ENCODE results near the gene KRT2. TPM values are rescaled to one million over a fixed set of nuclear protein-coding genes. Genes with fewer than 3 reads are reported as not detected.

Gene KRT2
- total and polyA plus RNA-seq, 9 of the 15 experiments (the other 6 are each of a cell fraction or from before 2014, with no cell fraction given), result 0.03 to 0.69 (median 0.07) TPM; not detected in 2

DNA sequence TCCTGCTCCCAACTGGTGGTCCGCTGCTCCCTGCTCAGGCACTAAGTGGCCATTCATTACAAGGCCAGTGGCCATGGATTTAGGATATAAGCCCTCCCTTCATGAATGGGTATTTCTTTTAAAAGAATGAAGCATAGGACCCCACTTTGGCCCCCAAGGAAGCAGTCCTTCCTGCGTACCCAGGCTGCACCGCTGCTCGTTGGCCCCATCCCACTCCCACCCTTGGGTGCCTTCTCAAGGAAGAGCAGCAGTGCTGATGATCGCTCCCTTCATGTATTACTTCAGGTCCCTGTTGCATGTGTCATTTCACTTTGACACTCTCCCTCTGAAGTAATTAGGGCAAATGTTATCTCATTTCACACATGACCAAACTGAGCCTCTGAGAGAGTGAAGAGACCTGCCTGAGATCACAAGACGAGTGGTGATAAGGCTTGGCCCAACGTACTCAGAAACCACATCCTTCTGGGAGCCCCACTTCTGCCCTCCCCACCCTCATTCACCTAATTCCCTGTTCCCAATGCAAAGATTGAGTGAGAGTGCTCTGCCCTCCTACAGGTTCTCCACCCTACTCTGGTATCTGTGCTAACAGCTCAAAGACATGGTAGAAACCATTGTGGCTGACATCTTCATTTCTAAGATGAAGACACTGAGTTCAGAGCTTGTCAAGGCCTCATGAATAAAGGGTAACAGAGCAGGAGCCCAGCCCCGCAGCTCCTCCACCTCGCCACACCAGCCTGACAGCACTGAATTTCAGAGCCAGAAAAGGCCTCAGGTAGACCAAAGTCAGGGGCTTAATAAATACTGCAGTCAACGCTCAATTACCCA is 10.3 kb upstream of the KRT2 start (continued):
- TF ChIP-seq, protein P1, sequence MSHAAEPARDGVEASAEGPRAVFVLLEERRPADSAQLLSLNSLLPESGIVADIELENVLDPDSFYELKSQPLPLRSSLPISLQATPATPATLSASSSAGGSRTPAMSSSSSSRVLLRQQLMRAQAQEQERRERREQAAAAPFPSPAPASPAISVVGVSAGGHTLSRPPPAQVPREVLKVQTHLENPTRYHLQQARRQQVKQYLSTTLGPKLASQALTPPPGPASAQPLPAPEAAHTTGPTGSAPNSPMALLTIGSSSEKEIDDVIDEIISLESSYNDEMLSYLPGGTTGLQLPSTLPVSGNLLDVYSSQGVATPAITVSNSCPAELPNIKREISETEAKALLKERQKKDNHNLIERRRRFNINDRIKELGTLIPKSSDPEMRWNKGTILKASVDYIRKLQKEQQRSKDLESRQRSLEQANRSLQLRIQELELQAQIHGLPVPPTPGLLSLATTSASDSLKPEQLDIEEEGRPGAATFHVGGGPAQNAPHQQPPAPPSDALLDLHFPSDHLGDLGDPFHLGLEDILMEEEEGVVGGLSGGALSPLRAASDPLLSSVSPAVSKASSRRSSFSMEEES (CRISPR knock-in tag; IDR thresholded peaks at IDR 0.05), result peak; percentile 25; the same call in 1 of the 2 replicates
- TF ChIP-seq, protein P2, sequence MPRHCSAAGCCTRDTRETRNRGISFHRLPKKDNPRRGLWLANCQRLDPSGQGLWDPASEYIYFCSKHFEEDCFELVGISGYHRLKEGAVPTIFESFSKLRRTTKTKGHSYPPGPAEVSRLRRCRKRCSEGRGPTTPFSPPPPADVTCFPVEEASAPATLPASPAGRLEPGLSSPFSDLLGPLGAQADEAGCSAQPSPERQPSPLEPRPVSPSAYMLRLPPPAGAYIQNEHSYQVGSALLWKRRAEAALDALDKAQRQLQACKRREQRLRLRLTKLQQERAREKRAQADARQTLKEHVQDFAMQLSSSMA (CRISPR knock-in tag; IDR thresholded peaks at IDR 0.05), result no peak; the same call in 1 of the 2 replicates
- no peak for TF ChIP-seq KLF10 (CRISPR knock-in tag; IDR thresholded peaks at IDR 0.05)
- TF ChIP-seq ZNF316 (IDR thresholded peaks at IDR 0.05), result no peak
- TF ChIP-seq TCF3 (CRISPR knock-in tag; IDR thresholded peaks at IDR 0.05), result peak; percentile 100
- TF ChIP-seq, protein P3, sequence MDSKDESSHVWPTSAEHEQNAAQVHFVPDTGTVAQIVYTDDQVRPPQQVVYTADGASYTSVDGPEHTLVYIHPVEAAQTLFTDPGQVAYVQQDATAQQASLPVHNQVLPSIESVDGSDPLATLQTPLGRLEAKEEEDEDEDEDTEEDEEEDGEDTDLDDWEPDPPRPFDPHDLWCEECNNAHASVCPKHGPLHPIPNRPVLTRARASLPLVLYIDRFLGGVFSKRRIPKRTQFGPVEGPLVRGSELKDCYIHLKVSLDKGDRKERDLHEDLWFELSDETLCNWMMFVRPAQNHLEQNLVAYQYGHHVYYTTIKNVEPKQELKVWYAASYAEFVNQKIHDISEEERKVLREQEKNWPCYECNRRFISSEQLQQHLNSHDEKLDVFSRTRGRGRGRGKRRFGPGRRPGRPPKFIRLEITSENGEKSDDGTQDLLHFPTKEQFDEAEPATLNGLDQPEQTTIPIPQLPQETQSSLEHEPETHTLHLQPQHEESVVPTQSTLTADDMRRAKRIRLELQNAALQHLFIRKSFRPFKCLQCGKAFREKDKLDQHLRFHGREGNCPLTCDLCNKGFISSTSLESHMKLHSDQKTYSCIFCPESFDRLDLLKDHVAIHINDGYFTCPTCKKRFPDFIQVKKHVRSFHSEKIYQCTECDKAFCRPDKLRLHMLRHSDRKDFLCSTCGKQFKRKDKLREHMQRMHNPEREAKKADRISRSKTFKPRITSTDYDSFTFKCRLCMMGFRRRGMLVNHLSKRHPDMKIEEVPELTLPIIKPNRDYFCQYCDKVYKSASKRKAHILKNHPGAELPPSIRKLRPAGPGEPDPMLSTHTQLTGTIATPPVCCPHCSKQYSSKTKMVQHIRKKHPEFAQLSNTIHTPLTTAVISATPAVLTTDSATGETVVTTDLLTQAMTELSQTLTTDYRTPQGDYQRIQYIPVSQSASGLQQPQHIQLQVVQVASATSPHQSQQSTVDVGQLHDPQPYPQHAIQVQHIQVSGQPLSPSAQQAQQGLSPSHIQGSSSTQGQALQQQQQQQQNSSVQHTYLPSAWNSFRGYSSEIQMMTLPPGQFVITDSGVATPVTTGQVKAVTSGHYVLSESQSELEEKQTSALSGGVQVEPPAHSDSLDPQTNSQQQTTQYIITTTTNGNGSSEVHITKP (IDR thresholded peaks at IDR 0.05; ENCODE audit: partially characterized antibody), result peak; percentile 80
- no peak for TF ChIP-seq TSC22D4 (tag; IDR thresholded peaks at IDR 0.05)
- TF ChIP-seq ZNF764 (CRISPR knock-in tag; IDR thresholded peaks at IDR 0.05; ENCODE audit: low read depth), result no peak
- TF ChIP-seq MTA1 (IDR thresholded peaks at IDR 0.05; ENCODE audit: borderline replicate concordance), result peak; percentile 84
- TF ChIP-seq, protein P4, sequence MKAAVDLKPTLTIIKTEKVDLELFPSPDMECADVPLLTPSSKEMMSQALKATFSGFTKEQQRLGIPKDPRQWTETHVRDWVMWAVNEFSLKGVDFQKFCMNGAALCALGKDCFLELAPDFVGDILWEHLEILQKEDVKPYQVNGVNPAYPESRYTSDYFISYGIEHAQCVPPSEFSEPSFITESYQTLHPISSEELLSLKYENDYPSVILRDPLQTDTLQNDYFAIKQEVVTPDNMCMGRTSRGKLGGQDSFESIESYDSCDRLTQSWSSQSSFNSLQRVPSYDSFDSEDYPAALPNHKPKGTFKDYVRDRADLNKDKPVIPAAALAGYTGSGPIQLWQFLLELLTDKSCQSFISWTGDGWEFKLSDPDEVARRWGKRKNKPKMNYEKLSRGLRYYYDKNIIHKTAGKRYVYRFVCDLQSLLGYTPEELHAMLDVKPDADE (conservative IDR thresholded peaks at IDR 0.05; ENCODE audit: control insufficient read depth, low read depth, low read length), result peak; percentile 81
- TF ChIP-seq KLF13 (tag; IDR thresholded peaks at IDR 0.05; ENCODE audit: borderline replicate concordance, low read depth), result no peak
- TF ChIP-seq, protein P5, sequence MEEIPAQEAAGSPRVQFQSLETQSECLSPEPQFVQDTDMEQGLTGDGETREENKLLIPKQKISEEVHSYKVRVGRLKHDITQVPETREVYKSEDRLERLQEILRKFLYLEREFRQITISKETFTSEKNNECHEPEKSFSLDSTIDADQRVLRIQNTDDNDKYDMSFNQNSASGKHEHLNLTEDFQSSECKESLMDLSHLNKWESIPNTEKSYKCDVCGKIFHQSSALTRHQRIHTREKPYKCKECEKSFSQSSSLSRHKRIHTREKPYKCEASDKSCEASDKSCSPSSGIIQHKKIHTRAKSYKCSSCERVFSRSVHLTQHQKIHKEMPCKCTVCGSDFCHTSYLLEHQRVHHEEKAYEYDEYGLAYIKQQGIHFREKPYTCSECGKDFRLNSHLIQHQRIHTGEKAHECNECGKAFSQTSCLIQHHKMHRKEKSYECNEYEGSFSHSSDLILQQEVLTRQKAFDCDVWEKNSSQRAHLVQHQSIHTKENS (CRISPR knock-in tag; IDR thresholded peaks at IDR 0.05), result no peak
- peak; percentile 97 for TF ChIP-seq PML (IDR thresholded peaks at IDR 0.05; ENCODE audit: low read length)
- no peak for TF ChIP-seq MCM2 (IDR thresholded peaks at IDR 0.05; ENCODE audit: low read depth)
- no peak for TF ChIP-seq ZNF184 (CRISPR knock-in tag; IDR thresholded peaks at IDR 0.05)
- peak; percentile 95 for TF ChIP-seq CCNT2 (IDR thresholded peaks at IDR 0.05; ENCODE audit: borderline replicate concordance, extremely low read depth, insufficient read length, low read depth, low read length)
- no peak for TF ChIP-seq YBX1 (IDR thresholded peaks at IDR 0.05)
- peak; percentile 73; the same call in 1 of the 2 replicates for TF ChIP-seq TCFL5 (CRISPR knock-in tag; conservative IDR thresholded peaks at IDR 0.05)
- TF ChIP-seq RBFOX2 (IDR thresholded peaks at IDR 0.05; ENCODE audit: low read depth, low read length), result peak; percentile 37; the same call in 1 of the 2 replicates

Measured in K562 (cell line).